Subcutaneous preadipocyte (primary cell): ENCODE data around the gene SELENOI. TPM values are rescaled to one million over a fixed set of nuclear protein-coding genes. Genes with fewer than 3 reads are reported as not detected.

Experiments
- total RNA-seq: library from RNA; depleted of rRNA; stranded (reverse); fragments of >200 nt; gene quantifications from 2 replicates; pipeline ENCODE4 v1.2.3, GENCODE V29; 2012

The SELENOI gene
- 20.2 and 32.3 TPM in 2 replicates for total RNA-seq

GRCh38 chr2:26345545-26346453 is at the start of gene SELENOI:
SELENOI (plus strand) TSS chr2:26346143; CDS start chr2:26346233, 90 bp downstream.

GRCh38 chr2:26346454-26347053 is 611 bp downstream of the SELENOI start, which contains the start of gene ADGRF3:
ADGRF3 (minus strand) TSS chr2:26346789; CDS start chr2:26346234, 555 bp downstream.

GRCh38 chr2:26401739-26402541 is 56.0 kb downstream of the SELENOI start, which contains the start of gene DRC1:
DRC1 (plus strand) TSS chr2:26401920; CDS start chr2:26401990, 70 bp downstream.

Other genes starting within 250 kb of the SELENOI start
- 0.78 and 1.5 TPM in 2 replicates for gene GAREM2, start 173.1 kb upstream of the SELENOI start, total RNA-seq
- gene HADHA, start 101.5 kb upstream of the SELENOI start, total RNA-seq = 153 and 155 TPM in 2 replicates
- gene HADHB, start 101.2 kb upstream of the SELENOI start, total RNA-seq = 104 and 128 TPM in 2 replicates
- gene ADGRF3, start 646 bp downstream of the SELENOI start, total RNA-seq = under 0.01 and 2.5 TPM in 2 replicates
- gene DRC1, start 55.8 kb downstream of the SELENOI start, total RNA-seq = not detected in 2 replicates
- gene OTOF, start 132.0 kb downstream of the SELENOI start, total RNA-seq = under 0.01 and 0.39 TPM in 2 replicates